ENCODE results near the gene LRRC37A3.
"Not testable (repeated sequence)": the region's sequence is repeated elsewhere in the genome, so short reads cannot be mapped to it uniquely, and the experiment has no call there.

LRRC37A3 gene

DNA sequence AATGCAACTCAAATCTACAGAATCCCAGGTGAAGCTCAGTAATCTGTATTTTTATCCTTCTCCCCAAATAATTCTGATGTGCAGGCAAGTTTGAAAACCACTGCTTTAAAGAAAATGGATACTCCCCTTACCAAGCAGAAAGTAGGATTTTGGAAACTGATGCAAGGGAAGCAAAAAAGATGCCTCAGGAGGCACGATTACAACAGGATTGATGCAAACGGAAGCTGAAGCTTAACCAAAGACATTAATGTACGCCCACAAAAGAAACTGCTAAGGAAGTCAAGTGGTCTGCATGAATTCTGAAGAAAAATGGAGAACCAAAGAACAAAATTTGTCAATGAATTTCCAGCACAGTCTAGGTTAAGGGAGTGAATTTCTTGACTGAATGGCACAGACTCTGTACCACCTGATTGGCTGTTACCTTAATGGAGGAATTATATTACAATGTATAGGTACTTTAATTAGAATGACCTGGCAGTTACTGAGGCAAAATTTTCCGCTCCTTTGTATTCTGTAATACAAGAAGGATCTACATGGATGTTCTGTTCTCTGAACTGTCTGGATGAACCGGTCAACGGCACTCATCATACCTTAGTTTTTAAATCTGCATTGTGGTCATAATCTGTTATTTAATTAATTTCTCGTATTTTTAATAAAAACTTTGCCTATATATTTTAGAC, 9.6 kb downstream of the LRRC37A3 start:
- H3K36me3 ChIP-seq (ENCODE audit: control insufficient read depth, insufficient read depth, low read length); H3K9me3 ChIP-seq (ENCODE audit: control insufficient read depth, low read length); H3K27ac ChIP-seq (ENCODE audit: insufficient read depth, low read depth, low read length, poor library complexity, severe bottlenecking); H3K4me3 ChIP-seq (ENCODE audit: insufficient read depth, low read depth, low read length); H3K27me3 ChIP-seq (ENCODE audit: control insufficient read depth, insufficient read depth, low read length, poor library complexity, severe bottlenecking); H3K4me1 ChIP-seq (ENCODE audit: control insufficient read depth, insufficient read depth, low read length): not testable (repeated sequence)
- WGBS, 2 experiments, result 88 to 96% methylated on average over 3 of the region's 7 CpGs

DNA sequence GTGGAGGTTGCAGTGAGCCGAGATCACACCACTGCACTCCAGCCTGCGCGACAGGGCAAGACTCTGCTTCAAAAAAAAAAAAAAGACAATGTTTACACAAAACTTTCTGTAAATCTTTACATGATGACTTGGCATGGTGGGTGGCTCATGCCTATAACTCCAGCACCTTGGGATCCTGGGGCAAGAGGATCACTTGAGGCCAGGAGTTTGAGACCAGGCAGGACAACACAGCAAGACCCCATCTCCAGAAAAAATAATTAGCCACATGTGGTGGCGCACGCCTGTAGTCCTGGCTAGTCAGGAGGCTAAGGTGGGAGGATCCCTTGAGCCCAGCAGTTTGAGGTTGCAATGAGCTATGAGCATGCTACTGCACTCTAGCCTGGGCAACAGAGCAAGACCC, 15.2 kb downstream of the LRRC37A3 start:
- not testable (repeated sequence) for H3K27me3 ChIP-seq (ENCODE audit: control insufficient read depth, insufficient read depth, low read length, poor library complexity, severe bottlenecking)
- WGBS, 2 experiments, result 83% methylated on average over 2 of the region's 5 CpGs; no CpG with 5 or more reads in 1 of the 2 experiments

DNA sequence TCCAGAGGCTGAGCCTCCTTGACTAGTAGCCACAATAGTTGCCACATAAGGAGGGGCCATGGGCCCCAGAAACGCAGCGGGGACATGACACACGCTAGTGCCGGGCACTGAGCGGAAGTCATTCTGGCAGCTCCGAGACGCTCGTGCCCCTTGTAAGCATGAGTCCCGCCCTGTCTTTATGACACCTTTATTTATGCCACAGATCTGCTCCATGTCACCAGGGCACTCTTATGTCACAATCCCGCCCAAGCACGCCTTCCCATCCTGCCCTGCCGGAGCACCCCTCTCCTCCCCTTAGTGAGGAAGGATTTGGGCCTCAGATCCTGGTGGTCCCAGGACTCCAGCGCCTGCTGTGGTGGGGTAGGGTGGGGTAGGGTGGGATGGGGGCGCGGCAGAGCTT, 22.1 kb downstream of the LRRC37A3 start:
- H3K27ac ChIP-seq (ENCODE audit: insufficient read depth, low read depth, low read length, poor library complexity, severe bottlenecking); H3K9me3 ChIP-seq (ENCODE audit: control insufficient read depth, low read length); H3K4me1 ChIP-seq (ENCODE audit: control insufficient read depth, insufficient read depth, low read length); H3K36me3 ChIP-seq (ENCODE audit: control insufficient read depth, insufficient read depth, low read length); H3K27me3 ChIP-seq (ENCODE audit: control insufficient read depth, insufficient read depth, low read length, poor library complexity, severe bottlenecking); H3K4me3 ChIP-seq (ENCODE audit: insufficient read depth, low read depth, low read length): not testable (repeated sequence)
- WGBS, 2 experiments, result 94 to 98% methylated on average over 11 to 12 of the region's 15 CpGs

More for the DNA sequence above, 15.2 kb downstream of the LRRC37A3 start:
- not testable (repeated sequence) for H3K9me3 ChIP-seq (ENCODE audit: control insufficient read depth, low read length); H3K4me1 ChIP-seq (ENCODE audit: control insufficient read depth, insufficient read depth, low read length); H3K4me3 ChIP-seq (ENCODE audit: insufficient read depth, low read depth, low read length); H3K27ac ChIP-seq (ENCODE audit: insufficient read depth, low read depth, low read length, poor library complexity, severe bottlenecking); H3K36me3 ChIP-seq (ENCODE audit: control insufficient read depth, insufficient read depth, low read length)

DNA sequence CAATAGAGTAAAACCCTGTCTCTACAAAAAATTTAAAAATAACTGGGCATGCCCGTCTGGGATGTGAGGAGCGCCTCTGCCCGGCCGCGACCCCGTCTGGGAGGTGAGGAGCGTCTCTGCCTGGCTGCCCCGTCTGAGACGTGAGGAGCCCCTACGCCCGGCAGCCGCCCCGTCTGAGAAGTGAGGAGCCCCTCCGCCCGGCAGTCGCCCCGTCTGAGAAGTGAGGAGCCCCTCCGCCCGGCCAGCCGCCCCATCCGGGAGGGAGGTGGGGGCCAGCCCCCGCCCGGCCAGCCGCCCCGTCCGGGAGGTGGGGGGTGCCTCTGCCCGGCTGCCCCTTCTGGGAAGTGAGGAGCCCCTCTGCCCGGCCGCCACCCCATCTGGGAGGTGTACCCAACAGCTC, 45.1 kb downstream of the LRRC37A3 start:
- not testable (repeated sequence) for H3K9me3 ChIP-seq (ENCODE audit: control insufficient read depth, low read length); H3K4me3 ChIP-seq (ENCODE audit: insufficient read depth, low read depth, low read length); H3K27me3 ChIP-seq (ENCODE audit: control insufficient read depth, insufficient read depth, low read length, poor library complexity, severe bottlenecking); H3K4me1 ChIP-seq (ENCODE audit: control insufficient read depth, insufficient read depth, low read length); H3K36me3 ChIP-seq (ENCODE audit: control insufficient read depth, insufficient read depth, low read length); H3K27ac ChIP-seq (ENCODE audit: insufficient read depth, low read depth, low read length, poor library complexity, severe bottlenecking)
- WGBS, 2 experiments, result 94% methylated on average over 26 of the region's 29 CpGs

DNA sequence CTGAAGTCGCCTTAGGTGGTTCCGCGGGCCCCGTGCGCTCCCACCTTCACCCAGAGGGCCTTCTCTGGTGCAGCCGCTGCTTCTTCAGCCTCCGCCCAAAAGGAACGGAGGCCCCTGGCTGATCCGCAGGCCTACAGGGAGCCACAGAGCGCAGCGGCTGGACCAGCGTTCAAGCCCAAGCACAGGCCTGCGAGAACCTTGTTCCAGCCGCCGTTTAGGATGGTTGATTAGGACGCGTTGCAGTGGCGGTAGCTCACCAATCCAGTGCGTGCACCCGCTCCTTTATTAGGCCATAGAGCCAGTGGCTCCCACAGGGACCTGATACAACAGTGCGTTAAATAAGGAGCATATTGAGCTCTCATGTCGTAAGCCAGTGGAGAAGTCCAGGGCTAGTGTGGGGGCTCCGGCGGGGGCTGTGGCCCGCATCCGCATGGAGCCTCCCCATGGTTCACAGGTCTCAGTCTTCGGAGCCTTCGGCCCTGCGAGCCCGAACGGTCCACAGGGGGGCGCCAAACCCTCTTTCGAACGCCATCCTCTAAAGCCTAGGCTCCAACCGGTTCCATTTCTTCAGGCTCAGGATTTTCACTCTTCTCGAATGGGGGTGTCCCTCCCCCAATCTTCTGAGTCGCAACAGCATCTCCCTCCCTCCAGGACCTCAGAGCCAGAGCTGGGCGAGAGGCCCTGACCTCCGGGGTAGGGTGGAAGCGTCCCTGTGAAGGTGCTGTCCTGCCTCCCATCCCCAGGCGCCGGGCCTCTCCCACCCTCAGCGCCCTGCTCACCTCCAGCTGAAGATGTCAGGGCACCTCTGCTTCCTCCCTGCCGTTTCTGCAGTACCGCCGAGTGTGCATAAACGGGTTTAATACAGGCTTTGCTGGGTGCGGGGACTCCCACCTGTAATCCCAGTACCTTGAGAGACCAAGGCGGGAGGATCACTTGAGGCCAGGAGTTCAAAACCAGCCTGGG, 71.5 kb downstream of the LRRC37A3 start:
- WGBS, 2 experiments, result 61 to 66% methylated on average over 44 to 46 of the region's 49 CpGs
- H3K9me3 ChIP-seq (ENCODE audit: control insufficient read depth, low read length); H3K36me3 ChIP-seq (ENCODE audit: control insufficient read depth, insufficient read depth, low read length); H3K27ac ChIP-seq (ENCODE audit: insufficient read depth, low read depth, low read length, poor library complexity, severe bottlenecking); H3K4me1 ChIP-seq (ENCODE audit: control insufficient read depth, insufficient read depth, low read length); H3K27me3 ChIP-seq (ENCODE audit: control insufficient read depth, insufficient read depth, low read length, poor library complexity, severe bottlenecking); H3K4me3 ChIP-seq (ENCODE audit: insufficient read depth, low read depth, low read length): not testable (repeated sequence)

DNA sequence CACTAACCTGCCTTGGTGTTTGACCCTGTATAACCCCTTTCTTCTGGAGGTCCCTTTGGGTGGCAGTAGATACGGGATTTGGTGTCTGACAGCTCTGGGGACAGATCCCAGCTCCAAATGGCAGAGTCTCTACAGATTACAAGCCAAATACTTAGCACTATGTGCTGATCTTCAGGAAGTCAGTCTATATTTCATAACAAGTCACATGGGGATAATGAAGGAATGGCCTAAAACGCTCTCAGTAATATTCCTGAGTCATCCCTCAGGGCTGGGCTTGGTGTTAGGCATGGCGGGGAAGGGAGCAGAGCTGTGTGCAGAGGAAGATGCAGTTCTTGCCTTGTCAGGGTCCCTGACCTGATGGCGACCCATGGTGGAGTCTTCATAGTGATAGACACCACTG, 72.4 kb downstream of the LRRC37A3 start:
- 91% methylated on average over 3 of the region's 4 CpGs for WGBS, 2 experiments
- H3K27me3 ChIP-seq (ENCODE audit: control insufficient read depth, insufficient read depth, low read length, poor library complexity, severe bottlenecking); H3K36me3 ChIP-seq (ENCODE audit: control insufficient read depth, insufficient read depth, low read length); H3K4me3 ChIP-seq (ENCODE audit: insufficient read depth, low read depth, low read length); H3K27ac ChIP-seq (ENCODE audit: insufficient read depth, low read depth, low read length, poor library complexity, severe bottlenecking); H3K4me1 ChIP-seq (ENCODE audit: control insufficient read depth, insufficient read depth, low read length); H3K9me3 ChIP-seq (ENCODE audit: control insufficient read depth, low read length): not testable (repeated sequence)

DNA sequence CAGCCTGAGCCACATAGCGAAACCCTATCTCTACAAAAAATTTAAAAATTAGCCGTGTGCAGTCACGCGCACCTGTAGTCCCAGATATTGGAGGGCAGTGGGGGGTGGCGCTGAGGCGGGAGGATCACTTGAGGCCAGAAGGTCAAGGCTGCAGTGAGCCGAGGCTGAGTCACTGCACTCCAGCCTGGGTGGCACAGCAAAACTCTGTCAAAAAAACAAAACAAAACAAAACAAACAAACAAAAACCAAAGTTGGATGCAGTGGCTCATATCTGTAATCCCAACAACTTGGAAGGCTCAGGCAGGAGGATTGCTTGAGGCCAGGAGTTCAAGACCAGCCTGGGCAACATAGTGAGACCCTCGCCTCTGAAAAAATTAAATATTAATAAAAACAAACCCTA, 75.4 kb downstream of the LRRC37A3 start:
- H3K9me3 ChIP-seq (ENCODE audit: control insufficient read depth, low read length); H3K36me3 ChIP-seq (ENCODE audit: control insufficient read depth, insufficient read depth, low read length); H3K4me3 ChIP-seq (ENCODE audit: insufficient read depth, low read depth, low read length); H3K4me1 ChIP-seq (ENCODE audit: control insufficient read depth, insufficient read depth, low read length); H3K27ac ChIP-seq (ENCODE audit: insufficient read depth, low read depth, low read length, poor library complexity, severe bottlenecking); H3K27me3 ChIP-seq (ENCODE audit: control insufficient read depth, insufficient read depth, low read length, poor library complexity, severe bottlenecking): not testable (repeated sequence)
- WGBS, 2 experiments, result 91 to 93% methylated on average over 6 to 7 of the region's 8 CpGs

DNA sequence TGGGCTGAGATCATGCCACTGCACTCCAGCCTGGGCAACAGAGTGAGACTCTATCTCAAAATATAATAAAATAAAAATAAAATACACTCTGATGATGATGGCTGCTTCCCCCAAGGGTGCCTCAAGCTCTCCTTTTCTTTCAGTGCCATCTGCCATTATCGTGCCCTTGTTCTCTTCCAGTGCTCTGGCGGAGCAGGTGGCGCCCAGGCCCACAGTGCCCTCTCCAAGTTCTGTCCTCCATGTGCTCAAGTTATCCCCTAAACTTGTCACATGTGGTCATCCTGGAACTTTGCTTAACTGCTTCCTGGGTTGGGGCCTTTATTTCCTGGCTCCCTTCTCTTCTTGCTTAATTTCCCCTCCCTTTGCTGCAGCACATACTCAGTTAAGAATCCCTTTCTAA, 76.4 kb downstream of the LRRC37A3 start:
- not testable (repeated sequence) for H3K27me3 ChIP-seq (ENCODE audit: control insufficient read depth, insufficient read depth, low read length, poor library complexity, severe bottlenecking); H3K36me3 ChIP-seq (ENCODE audit: control insufficient read depth, insufficient read depth, low read length); H3K4me1 ChIP-seq (ENCODE audit: control insufficient read depth, insufficient read depth, low read length); H3K27ac ChIP-seq (ENCODE audit: insufficient read depth, low read depth, low read length, poor library complexity, severe bottlenecking); H3K9me3 ChIP-seq (ENCODE audit: control insufficient read depth, low read length); H3K4me3 ChIP-seq (ENCODE audit: insufficient read depth, low read depth, low read length)
- 97 to 100% methylated on average over 3 of the region's 3 CpGs for WGBS, 2 experiments

DNA sequence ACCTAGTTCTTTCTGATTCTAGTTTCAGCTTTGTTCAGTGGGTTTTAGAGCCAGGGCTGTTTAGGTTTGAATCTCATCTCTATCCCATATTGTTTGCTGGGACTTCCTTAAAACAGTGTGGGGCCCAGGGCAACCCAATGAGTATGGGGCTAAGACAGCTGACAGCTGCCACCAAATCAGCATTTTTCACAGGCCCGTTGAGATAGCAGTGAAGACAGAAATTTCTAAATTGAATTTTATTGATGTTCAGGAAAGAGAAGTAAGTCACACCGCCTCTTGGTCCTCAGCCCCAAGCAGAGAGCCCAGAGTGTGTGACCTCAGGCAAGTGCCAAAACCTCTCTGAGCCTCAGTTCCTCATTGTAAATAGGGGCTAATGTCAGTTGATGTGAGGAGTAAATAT, 78.3 kb downstream of the LRRC37A3 start:
- not testable (repeated sequence) for H3K4me1 ChIP-seq (ENCODE audit: control insufficient read depth, insufficient read depth, low read length); H3K27me3 ChIP-seq (ENCODE audit: control insufficient read depth, insufficient read depth, low read length, poor library complexity, severe bottlenecking); H3K4me3 ChIP-seq (ENCODE audit: insufficient read depth, low read depth, low read length); H3K27ac ChIP-seq (ENCODE audit: insufficient read depth, low read depth, low read length, poor library complexity, severe bottlenecking); H3K9me3 ChIP-seq (ENCODE audit: control insufficient read depth, low read length); H3K36me3 ChIP-seq (ENCODE audit: control insufficient read depth, insufficient read depth, low read length)
- WGBS, 2 experiments, result 73 to 91% methylated on average over 2 of the region's 2 CpGs

DNA sequence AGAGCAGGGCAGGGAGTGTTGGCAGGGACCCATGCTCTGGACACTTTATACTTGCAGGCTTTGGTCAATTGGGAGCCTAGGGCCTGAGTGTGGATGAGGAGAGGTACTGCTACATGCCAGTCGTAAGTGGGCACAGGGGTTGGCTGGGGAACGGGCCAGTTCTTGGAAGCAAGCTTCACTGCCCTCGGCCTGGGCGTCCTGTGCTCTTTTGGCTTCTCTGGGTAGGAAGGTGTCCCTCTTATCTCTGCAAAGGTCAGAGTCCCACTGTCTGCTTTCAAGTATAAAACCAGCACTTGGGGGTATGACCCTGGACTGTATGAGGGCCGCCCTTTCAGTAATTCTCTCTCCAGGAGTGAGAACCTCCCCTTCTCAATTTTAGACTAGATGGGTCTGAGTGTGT, 80.8 kb downstream of the LRRC37A3 start:
- not testable (repeated sequence) for H3K4me1 ChIP-seq (ENCODE audit: control insufficient read depth, insufficient read depth, low read length); H3K27ac ChIP-seq (ENCODE audit: insufficient read depth, low read depth, low read length, poor library complexity, severe bottlenecking); H3K4me3 ChIP-seq (ENCODE audit: insufficient read depth, low read depth, low read length); H3K9me3 ChIP-seq (ENCODE audit: control insufficient read depth, low read length); H3K27me3 ChIP-seq (ENCODE audit: control insufficient read depth, insufficient read depth, low read length, poor library complexity, severe bottlenecking); H3K36me3 ChIP-seq (ENCODE audit: control insufficient read depth, insufficient read depth, low read length)
- WGBS, 2 experiments, result 89 to 98% methylated on average over 4 of the region's 5 CpGs

Data from ectodermal cell (in vitro differentiated cells).